ENCODE results near the gene TBC1D1.

DNA sequence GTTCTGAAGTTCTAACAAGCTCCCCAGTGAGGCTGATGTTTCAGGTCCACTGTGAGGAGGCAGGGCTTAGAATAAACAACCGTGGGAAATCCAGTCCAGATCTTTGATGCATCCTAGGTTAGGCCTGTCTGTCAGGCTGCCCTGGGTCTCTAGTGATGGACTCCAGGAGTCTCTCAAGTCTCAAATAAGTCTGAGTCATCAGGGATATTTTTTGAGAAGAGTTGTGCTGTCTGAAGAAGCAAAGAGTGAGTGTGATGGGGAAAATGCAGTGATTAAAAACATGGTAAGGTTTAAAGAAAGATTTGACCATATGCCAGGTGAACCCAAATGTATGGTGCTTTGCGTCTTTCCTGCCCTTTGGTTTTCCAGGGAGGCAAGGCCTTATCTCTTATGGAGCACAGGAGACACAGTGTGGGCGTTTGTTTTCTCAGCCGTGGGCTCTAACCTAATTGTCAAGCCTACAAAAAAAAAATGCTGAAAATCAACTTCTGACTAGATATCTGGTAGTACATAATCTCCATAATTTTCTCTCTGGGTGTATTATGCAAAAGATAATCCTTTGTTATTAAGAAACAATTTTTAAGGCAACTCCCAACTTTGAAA is 170.0 kb downstream of the TBC1D1 start:
- TF ChIP-seq GATA3 (IDR thresholded peaks at IDR 0.05; ENCODE audit: low read depth, low read length) (no peak), GATA2 (IDR thresholded peaks at IDR 0.05; ENCODE audit: low read depth, low read length) (peak; percentile 32; the same call in 1 of the 2 replicates)

All from SH-SY5Y (cell line).